DND-41 (cell line): ENCODE data around the gene SLC22A1.
"Not testable (repeated sequence)": the region's sequence is repeated elsewhere in the genome, so short reads cannot be mapped to it uniquely, and the experiment has no call there.

Experiments used
- ATAC-seq: fragments of 200-7000 bp; cut with Tn5 transposase; 3 replicates; pipeline ENCODE4 v1.9.1; 2021; ENCODE audit warnings: low read depth; ENCODE audit not compliant: insufficient read depth
- DNase-seq: peaks from one replicate; pipeline ENCODE4 v3.0.0-alpha.2; 2020
- H2AFZ ChIP-seq: 2 replicates; pipeline ENCODE4 v1.6.0; 2012; ENCODE audit warnings: low read depth, low read length
- H3K27ac ChIP-seq: 2 replicates; pipeline ENCODE4 v1.5.1; 2012; ENCODE audit warnings: low read length, inconsistent platforms
- H3K27me3 ChIP-seq: fragments of 200-600 bp; sonication (generic); 2 replicates; pipeline ENCODE4 v1.6.0; 2012; ENCODE audit warnings: low read length, mild to moderate bottlenecking, inconsistent platforms; ENCODE audit not compliant: insufficient read depth, poor library complexity
- H3K36me3 ChIP-seq: 2 replicates; pipeline ENCODE4 v1.5.1; 2012; ENCODE audit warnings: low read length, inconsistent platforms; ENCODE audit not compliant: insufficient read depth
- H3K4me1 ChIP-seq: 2 replicates; pipeline ENCODE4 v1.5.1; 2012; ENCODE audit warnings: mild to moderate bottlenecking, low read length; ENCODE audit not compliant: insufficient read depth
- H3K4me2 ChIP-seq: 2 replicates; pipeline ENCODE4 v1.6.0; 2012; ENCODE audit warnings: mild to moderate bottlenecking, moderate library complexity, low read length, inconsistent platforms; ENCODE audit not compliant: insufficient read depth
- H3K4me3 ChIP-seq, 2 experiments: fragments of 200-600 bp in 1 of 2; shearing (Covaris generic) in 1 of 2; 2 replicates each; pipeline ENCODE4 v1.5.1; 2012 to 2016; ENCODE audit warnings: inconsistent platforms in 2 of 2, low read length in 2 of 2, mild to moderate bottlenecking in 2 of 2, low read depth in 1 of 2, moderate library complexity in 1 of 2
- H3K79me2 ChIP-seq: 2 replicates; pipeline ENCODE4 v1.6.0; 2012; ENCODE audit warnings: low read length, inconsistent platforms; ENCODE audit not compliant: insufficient read depth
- H3K9ac ChIP-seq: 2 replicates; pipeline ENCODE4 v1.6.0; 2012; ENCODE audit warnings: low read depth, mild to moderate bottlenecking, inconsistent platforms, low read length, moderate library complexity
- H3K9me3 ChIP-seq: 2 replicates; pipeline ENCODE4 v1.5.1; 2012; ENCODE audit warnings: low read length, moderate library complexity, mild to moderate bottlenecking, inconsistent platforms; ENCODE audit not compliant: insufficient read depth, severe bottlenecking
- H4K20me1 ChIP-seq: 2 replicates; pipeline ENCODE4 v1.6.0; 2012; ENCODE audit warnings: low read length; ENCODE audit not compliant: insufficient read depth
- EZH2 ChIP-seq: IDR thresholded peaks from 3 replicates; pipeline ENCODE4 v1.6.1; 2012; ENCODE audit warnings: borderline replicate concordance, low read depth, mild to moderate bottlenecking, moderate library complexity, low read length, inconsistent platforms; ENCODE audit not compliant: severe bottlenecking
- TF ChIP-seq, protein P1 (sequence below): IDR thresholded peaks from 2 replicates; pipeline ENCODE4 v1.5.1; 2012; ENCODE audit warnings: borderline replicate concordance, low read length, moderate library complexity, mild to moderate bottlenecking; ENCODE audit not compliant: poor library complexity, severe bottlenecking; ENCODE audit errors: extremely low read depth

SLC22A1 gene

DNA sequence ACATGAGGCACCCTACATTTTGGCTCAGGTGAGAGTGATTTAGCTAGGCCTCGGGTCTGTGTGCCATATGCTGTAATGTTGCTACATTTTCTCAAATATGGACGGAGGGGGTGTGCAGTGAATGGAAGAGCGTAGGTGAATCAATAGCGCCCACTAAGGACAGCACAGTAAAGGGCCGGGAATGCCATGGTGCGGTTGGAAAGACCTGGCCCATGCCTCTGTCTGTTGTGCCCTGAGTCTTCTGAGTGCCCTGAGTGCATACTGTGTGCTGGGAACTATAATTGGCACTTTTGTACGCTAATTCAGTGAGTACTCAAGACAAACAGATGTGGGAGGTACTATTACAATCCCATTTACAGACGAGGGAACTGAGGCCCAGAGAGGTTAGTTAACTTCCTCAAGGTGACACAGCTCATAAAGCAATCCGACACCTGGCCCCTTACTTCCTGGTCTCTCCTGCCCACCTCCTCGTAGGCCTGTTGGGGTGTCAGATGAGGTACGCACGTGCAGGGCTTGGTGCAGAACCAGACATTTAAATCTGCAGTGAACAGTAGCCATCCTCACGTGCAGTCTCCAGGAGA, 17.3 kb downstream of the SLC22A1 start:
- Histone ChIP-seq H3K4me3 (no peak overlapping the region), H4K20me1 (no peaks in the 10 kb centered on the region), H3K4me1 (peaks cover 7% of the 10 kb centered on the region), H3K79me2 (no peaks in the 10 kb centered on the region), H3K4me2 (no peak overlapping the region), H3K27ac (no peak overlapping the region), H3K27me3 (no peaks in the 10 kb centered on the region), H2AFZ (no peak overlapping the region), H3K9ac (no peak overlapping the region), H3K9me3 (no peaks in the 10 kb centered on the region), H3K36me3 (no peaks in the 10 kb centered on the region)
- ATAC-seq (no peak; the same call in 2 of the 3 replicates), DNase-seq (no peak)
- TF ChIP-seq, protein P1, sequence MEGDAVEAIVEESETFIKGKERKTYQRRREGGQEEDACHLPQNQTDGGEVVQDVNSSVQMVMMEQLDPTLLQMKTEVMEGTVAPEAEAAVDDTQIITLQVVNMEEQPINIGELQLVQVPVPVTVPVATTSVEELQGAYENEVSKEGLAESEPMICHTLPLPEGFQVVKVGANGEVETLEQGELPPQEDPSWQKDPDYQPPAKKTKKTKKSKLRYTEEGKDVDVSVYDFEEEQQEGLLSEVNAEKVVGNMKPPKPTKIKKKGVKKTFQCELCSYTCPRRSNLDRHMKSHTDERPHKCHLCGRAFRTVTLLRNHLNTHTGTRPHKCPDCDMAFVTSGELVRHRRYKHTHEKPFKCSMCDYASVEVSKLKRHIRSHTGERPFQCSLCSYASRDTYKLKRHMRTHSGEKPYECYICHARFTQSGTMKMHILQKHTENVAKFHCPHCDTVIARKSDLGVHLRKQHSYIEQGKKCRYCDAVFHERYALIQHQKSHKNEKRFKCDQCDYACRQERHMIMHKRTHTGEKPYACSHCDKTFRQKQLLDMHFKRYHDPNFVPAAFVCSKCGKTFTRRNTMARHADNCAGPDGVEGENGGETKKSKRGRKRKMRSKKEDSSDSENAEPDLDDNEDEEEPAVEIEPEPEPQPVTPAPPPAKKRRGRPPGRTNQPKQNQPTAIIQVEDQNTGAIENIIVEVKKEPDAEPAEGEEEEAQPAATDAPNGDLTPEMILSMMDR = peak; percentile 22
- no peak for TF ChIP-seq EZH2

DNA sequence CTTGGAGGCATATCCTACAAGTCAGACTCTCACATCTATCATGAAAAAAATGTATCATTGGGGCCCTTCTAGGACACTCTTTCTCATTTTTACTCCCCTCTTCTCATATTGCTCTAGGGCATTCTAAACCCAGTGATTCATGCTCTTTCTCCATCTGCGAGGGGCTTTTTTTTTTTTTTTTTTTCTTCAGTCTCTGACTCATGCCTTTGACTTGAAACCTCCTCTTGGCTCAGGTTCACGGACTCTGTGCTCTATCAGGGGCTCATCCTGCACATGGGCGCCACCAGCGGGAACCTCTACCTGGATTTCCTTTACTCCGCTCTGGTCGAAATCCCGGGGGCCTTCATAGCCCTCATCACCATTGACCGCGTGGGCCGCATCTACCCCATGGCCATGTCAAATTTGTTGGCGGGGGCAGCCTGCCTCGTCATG, 17.8 kb downstream of the SLC22A1 start:
- Histone ChIP-seq H3K36me3 (no peaks in the 10 kb centered on the region), H3K4me2 (no peak overlapping the region), H2AFZ (no peak overlapping the region), H3K4me3 (no peak overlapping the region), H3K79me2 (no peaks in the 10 kb centered on the region), H3K27ac (no peak overlapping the region), H3K4me1 (peaks cover 7% of the 10 kb centered on the region), H4K20me1 (no peaks in the 10 kb centered on the region), H3K9ac (no peak overlapping the region), H3K9me3 (no peaks in the 10 kb centered on the region), H3K27me3 (no peaks in the 10 kb centered on the region)
- DNase-seq (no peak), ATAC-seq (no peak)
- no peak for TF ChIP-seq EZH2
- TF ChIP-seq, protein P1 = no peak

DNA sequence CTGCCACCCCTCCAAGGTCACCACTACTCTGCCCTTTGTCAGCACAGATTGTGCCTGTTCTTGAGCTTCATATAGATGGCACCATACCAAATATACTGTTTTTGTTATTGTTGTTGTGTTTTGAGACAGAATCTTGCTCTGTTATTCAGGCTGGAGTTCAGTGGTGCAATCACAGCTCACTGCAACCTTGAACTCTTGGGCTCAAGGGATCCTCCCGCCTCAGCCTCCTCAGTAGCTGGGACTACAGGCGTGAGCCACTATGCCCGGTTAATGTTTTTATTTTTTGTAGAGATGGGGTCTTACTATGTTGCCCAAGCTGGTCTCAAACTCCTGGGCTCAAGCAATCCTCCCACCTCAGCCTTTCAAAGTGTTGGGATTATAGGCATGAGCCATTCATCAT, 18.9 kb downstream of the SLC22A1 start:
- not testable (repeated sequence) for H3K9ac ChIP-seq, H3K9me3 ChIP-seq, H2AFZ ChIP-seq, DNase-seq, H3K79me2 ChIP-seq, H3K36me3 ChIP-seq, H3K4me3 ChIP-seq, ATAC-seq, H3K4me1 ChIP-seq, H3K27ac ChIP-seq, H3K4me2 ChIP-seq, H3K27me3 ChIP-seq, H4K20me1 ChIP-seq

DNA sequence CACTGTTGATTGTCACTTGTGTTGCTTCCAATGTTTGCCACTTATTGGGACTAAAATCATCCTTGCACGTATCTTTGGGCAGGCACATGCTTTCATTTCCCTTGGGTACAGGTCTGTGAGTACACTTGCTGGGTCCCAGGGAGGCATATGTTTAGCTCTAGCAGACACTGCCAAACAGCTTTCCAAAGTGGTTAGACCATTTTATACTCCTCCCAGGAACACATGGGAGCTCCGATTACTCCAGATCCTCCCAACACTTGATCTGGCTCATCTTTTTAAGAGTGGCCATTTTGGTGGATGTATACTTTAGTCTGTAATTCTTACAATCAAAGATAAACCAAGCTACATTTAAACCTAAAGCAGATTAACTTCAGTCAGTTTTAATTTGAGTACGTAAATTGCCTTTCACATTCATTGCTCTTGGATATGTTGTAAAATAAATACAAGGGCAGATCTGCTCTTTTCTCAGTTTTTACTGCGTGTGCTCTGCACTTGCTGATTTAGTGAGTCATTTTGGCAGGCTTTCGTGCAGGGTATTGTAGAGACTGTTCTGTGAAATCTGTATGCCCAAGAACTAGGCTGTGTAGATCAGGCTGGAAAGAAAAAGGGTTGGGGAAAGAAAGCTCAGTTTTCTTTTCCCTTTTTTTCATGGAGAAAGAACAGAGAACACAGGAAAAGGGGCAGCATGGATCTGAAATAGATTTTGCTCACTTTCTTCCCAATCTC, 19.5 kb downstream of the SLC22A1 start:
- no peak overlapping the region for H3K27ac ChIP-seq
- H3K9me3 ChIP-seq = no peaks in the 10 kb centered on the region
- ATAC-seq (no peak), DNase-seq (no peak)
- no peaks in the 10 kb centered on the region for H4K20me1 ChIP-seq
- no peaks in the 10 kb centered on the region for H3K79me2 ChIP-seq
- H3K36me3 ChIP-seq = no peaks in the 10 kb centered on the region
- TF ChIP-seq, protein P1 = no peak
- no peak for TF ChIP-seq EZH2
- H3K9ac ChIP-seq = no peak overlapping the region
- no peak overlapping the region for H3K4me2 ChIP-seq
- peaks cover 7% of the 10 kb centered on the region for H3K4me1 ChIP-seq
- no peaks in the 10 kb centered on the region for H3K27me3 ChIP-seq
- H2AFZ ChIP-seq = no peak overlapping the region
- no peak overlapping the region for H3K4me3 ChIP-seq
